GM12892 (cell line): ENCODE data around the gene F11.
"Not testable (repeated sequence)": the region's sequence is repeated elsewhere in the genome, so short reads cannot be mapped to it uniquely, and the experiment has no call there.

Experiments
- POLR2A ChIP-seq: IDR thresholded peaks from 2 replicates; pipeline ENCODE4 v1.6.1; 2011; ENCODE audit warnings: low read depth, low read length, control low read depth
- TAF1 ChIP-seq: IDR thresholded peaks from 2 replicates; pipeline ENCODE4 v1.6.1; 2011; ENCODE audit warnings: low read depth, mild to moderate bottlenecking, control low read depth, low read length, borderline replicate concordance

- not testable (repeated sequence) for TF ChIP-seq POLR2A, TAF1
Measured at GRCh38 chr4:186273392-186273789, 7.4 kb downstream of the F11 start.
